D341Med (cell line): ENCODE measurements around the gene STK24.

Experiments
- DNase-seq: peaks from one replicate; pipeline ENCODE4 v3.0.0; 2012; ENCODE audit warnings: low spot score

STK24 gene

DNA sequence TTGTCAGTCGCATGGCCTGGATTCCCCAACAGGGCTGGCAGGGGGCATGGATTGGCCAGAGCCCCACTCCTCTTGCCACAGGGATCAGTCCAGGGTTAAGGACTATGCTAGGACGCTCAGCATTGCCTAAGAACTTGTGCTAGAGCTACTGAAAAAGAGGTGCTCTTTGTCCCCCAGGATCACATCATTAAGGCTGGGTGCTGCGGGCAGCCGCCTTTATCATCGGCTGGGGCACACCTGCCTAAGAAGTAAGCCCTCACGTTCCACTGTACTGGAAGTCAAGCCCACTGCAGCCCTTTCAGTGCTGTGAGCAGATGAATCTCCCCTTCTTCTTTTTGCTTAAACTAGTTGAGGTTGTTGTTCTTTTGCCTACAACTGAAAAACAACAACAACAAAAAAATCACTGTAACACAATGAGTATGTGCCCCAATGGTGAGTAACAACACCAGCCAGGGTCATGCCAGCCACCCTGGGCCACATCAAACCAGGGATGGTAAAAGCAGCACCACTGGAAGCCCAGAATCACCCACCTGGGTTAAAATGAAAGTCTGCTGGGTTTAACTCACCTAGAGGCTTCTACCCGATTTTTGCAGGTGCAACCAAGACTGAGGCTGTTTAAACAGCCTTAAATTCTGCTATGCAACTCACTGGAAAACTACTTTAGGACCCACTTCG is 20.6 kb downstream of the STK24 start:
- DNase-seq: no peak

- no peak for DNase-seq
Measured at GRCh38 chr13:98549728-98550317, 27.1 kb downstream of the STK24 start.

DNA sequence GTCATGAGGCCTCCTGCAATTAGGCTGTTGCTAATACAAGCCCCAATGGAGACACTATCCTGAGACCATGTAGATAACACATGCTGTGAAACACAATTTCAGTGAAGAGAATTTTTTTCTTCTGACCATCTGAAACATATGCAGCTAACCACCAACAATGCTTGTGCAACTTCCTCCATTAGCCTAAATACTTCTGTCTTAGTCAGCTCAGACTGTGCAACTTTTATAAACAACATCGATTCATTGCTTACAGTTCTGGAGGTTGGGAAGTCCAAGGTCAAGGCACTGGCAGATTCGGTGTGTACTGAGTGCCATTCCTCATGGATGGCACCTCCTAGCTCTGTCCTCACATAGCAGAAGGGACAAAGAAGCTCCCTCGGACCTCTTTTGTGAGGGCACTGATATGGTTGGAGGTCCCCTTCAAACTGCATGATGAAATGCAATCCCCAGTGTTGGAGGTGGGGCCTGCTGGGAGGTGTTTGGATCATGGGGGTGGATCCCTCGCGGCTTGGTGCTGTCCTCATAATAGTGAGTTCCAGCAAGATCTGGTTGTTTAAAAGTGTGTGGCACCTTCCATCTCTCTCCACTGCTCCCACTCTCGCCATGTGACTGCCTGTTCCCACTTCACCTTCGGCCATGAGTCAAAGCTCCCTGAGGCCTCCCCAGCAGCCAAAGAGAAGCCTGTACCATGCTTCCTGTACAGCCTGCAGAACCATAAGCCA is 27.7 kb downstream of the STK24 start:
- no peak for DNase-seq

DNA sequence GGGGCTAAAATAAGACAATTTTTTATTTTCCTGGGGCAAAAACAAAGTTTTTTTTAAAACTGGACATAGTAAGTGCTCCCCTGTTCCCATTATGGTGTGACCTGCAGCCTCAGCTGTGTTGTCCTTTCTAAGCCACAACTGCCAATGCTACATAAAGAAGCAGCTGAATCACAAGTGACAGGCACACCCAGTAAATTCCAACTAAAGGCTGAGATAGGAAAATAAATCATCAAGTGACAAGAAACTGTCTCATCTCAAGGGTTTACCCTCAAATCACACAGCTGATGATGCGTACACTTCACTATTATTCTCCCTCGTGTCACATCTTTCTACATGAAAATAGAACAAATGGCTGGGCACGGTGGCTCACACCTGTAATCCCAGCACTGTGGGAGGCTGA is 28.7 kb downstream of the STK24 start:
- DNase-seq: no peak

DNA sequence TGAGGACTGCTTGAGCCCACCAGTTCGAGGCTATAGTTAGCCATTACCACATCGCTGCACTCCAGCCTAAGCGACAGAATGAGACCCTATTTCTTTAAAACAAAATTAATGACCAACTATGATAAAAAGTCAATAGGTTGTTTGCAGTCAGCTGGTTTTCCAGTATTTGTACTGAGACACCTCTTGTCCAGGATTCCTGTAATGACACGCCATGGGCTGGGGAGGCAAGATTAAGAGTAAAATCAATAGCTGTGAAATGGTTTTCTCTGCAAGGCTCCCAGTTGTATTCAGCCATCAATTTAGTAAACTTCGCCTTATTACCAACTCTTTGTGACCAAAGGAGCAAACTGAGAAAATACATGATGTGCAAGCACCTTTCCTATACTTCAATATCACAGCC is 29.5 kb downstream of the STK24 start:
- no peak for DNase-seq

DNA sequence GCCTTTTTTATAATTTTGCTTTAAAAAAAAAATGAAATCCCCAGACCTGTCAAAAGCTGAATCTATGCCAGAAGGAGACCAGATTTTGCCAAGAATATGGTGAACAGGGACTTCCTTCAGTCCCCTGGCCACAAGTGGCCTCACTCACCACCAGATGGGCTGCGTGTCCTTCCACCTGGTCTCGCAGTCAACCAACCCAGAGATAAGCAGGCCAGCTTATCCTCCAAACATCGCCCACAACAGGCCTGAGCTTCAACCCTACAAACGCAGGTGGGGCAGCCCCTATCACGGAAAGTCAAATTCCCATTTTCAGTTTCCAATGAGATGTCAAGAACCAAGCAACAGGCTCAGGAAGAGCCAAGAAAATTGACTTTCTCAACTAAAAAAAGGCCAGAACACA is 30.5 kb downstream of the STK24 start:
- no peak for DNase-seq

- no peak for DNase-seq
Measured at GRCh38 chr13:98544104-98544710, 32.7 kb downstream of the STK24 start.

DNA sequence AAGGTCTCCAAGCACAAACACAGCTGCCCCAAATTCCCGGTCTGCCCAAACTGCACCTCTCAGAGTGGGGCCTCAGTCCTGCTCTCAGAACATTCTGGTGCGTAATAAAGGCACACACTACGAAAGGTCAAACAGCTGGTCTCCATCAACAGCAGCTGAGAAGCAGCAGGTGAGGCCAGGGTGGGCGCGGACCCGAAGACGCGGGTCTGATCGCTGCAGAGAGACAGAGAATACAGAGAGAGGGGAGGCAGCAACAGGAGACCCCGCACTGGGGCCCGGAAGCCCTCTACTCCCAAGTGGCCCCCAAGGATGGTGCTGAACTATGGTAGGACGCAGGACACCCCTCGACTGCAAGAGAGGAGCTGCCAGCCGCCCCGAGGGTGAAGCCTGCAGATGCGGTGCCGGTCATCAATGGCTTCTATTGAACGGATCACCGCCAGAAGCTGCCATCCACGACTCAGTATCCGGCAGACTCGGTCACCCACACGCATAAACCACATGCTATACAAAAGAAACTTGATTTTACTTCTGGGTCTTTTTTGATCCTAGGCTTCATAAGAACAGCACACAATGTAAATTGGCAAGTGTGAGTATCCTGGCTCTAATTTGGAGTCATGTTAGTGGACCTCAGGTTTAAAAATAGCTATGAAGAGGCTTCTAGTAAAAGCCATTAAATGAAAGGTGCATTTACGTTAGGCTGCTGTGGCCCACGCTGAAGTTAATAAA is 33.4 kb downstream of the STK24 start:
- no peak for DNase-seq

GRCh38 chr13:98542568-98543377 is 34.1 kb downstream of the STK24 start:
- no peak for DNase-seq

DNA sequence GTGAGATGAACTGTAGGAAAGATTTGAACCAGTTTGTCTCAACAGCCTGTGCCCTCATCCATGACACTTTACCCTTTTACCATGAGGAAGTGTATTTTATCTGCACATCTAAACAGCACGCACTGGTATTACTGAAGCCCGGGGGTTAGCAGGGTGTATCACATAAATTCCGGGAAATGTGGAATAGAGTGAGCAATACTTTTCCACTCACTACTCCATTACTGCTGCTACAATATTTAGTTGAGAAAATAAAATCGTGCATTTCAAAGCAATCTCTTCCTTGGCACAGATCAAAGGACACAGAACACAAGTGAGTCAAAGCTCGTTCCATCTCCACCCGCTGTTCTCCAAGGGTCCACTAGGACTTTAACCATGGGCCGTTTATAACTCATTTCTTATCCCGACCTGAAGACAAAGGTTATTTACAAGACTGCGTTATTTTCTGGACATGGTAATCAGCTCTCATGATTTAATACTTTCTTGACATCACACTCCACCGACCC is 35.2 kb downstream of the STK24 start:
- DNase-seq: no peak

DNA sequence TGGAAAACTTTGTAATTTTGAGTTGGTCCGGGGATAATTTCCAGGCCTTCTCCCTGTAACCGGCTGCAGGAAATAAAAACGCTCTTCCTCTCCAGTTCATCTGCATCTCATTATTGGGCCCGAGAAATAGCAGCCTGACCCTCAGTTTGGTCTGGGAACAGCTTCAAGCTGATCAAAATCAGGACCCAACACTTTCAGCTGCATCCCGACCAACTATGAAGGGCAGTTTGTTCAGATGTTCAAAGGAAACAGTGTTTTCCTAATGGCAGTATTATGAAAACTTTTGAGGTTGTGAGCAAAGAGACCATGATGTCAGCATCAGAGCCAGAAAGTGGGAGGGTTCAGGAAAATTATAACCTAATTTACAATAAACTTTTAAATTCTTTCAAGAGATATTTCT is 35.7 kb downstream of the STK24 start:
- DNase-seq: no peak

GRCh38 chr13:98540476-98540875 is 36.4 kb downstream of the STK24 start:
- no peak for DNase-seq

DNA sequence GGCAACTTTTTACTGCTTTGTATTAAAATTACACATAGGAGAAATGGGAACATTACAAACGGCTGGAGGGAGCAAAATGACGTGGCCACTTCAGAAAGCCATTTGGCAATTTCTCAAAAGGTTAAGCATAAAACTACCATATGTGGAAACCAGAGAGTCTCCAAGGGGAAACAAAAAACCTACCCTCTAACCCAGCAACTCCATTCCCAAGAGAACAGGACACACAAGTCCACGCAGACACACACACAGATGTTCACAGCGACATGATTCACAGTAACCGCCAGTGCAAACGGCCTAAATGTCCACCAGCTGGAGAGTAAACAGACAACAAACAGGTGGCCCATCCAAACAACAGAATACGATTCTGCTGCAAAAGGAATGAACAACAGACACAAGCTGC is 37.2 kb downstream of the STK24 start:
- no peak for DNase-seq

- DNase-seq: no peak
Measured at GRCh38 chr13:98538876-98539275, 38.0 kb downstream of the STK24 start.

DNA sequence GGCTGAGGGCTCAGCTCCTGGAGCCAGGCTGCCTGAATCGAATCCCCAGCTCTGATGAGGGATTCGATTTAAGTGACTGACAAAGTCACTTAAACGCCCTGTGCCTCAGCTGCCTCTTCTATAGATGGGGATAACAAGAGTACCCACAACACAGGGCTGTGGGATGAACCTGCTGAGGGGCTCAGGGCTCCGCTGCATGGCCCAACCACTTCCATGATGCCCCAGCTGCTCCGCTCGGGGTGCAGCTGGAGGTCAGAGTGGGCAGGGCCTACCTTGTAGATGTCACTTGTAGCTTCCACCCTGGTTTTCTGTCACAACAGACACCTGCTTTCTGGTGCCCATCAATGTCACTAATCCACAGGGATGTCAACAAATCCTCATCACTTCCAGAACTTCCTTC is 39.2 kb downstream of the STK24 start:
- no peak for DNase-seq

- no peak for DNase-seq
Measured at GRCh38 chr13:98537306-98537705, 39.6 kb downstream of the STK24 start.

DNA sequence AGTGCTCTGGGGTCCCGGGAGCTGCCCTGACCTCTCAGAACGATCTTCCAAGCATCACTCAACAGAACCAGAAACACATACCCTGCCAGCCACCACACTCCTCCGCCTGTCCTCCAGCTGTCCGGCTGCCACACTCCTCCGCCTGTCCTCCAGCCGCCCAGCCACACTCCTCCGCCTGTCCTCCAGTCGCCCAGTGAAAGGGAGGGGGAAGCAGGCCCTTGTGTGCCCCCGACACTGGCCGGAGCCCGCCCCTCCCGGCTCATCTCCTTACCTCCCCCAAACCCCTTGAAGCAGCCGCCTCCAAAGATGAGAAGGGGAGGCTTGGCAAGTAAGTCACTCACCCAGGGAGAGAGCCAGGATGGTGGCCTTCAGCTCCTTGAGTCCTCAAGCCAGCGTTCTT is 40.2 kb downstream of the STK24 start:
- DNase-seq: no peak

- no peak for DNase-seq
Measured at GRCh38 chr13:98535501-98536354, 41.2 kb downstream of the STK24 start.

DNA sequence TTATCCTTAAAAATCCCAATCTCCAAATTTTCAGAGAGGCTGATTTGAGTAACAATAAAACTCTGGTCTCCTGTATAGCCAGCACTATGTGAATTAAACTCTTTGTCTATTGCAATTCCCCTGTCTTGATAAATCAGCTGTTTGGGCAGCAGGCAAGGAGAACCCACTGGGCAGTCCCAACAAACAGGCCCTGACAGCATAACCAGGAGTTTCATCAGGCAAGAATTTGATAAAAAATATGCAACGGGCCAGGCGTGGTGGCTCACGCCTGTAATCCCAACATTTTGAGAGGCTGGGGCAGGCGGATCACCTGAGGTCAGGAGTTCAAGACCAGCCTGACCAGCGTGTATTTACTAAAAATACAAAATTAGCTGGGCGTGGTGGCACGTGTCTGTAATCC is 42.1 kb downstream of the STK24 start:
- no peak for DNase-seq

DNA sequence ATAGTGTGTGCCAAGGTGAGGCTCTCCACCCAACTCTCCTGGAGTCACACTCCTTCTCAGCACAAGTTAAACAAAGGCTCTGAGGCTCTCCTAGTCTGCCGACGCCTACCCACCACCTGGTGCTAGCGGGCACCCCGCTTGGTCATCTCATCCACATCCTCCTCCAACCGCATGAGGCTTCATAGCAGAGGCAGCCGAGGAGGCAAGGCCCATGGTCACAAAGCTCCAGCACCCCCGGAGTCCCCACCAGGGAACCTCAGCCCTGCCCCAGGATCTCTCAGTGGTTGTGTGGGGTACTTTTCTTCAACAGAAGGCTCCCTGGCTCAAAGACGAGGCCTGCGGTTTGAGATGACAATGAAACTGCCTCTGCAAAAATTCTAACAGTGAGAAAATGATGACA is 43.0 kb downstream of the STK24 start:
- DNase-seq: no peak
